ENCODE measurements around the gene TCOF1.

Gene TCOF1

GRCh38 chr5:150341989-150342388 lies 15.5 kb upstream of the TCOF1 start:
- TF ChIP-seq ZNF274 (IDR thresholded peaks at IDR 0.05; ENCODE audit: low read depth, low read length) (no peak), YY1 (IDR thresholded peaks at IDR 0.05; ENCODE audit: insufficient read depth, insufficient read length) (no peak), SUZ12 (IDR thresholded peaks at IDR 0.05; ENCODE audit: extremely low read depth, insufficient read depth, insufficient read length) (no peak)
- peaks cover 2% of the 10 kb centered on the region for H3K4me1 ChIP-seq (ENCODE audit: insufficient read depth, insufficient read length)
- H3K36me3 ChIP-seq (ENCODE audit: insufficient read depth, insufficient read length, low read length) = no peaks in the 10 kb centered on the region
- no peak overlapping the region for H3K9ac ChIP-seq (ENCODE audit: insufficient read length, low read depth)
- H3K4me3 ChIP-seq (ENCODE audit: insufficient read length, low read depth) = no peak overlapping the region
- no peak for DNase-seq (ENCODE audit: low read depth, low spot score)
- no peaks in the 10 kb centered on the region for H3K27me3 ChIP-seq (ENCODE audit: insufficient read depth, insufficient read length)
- no peaks in the 10 kb centered on the region for H3K9me3 ChIP-seq (ENCODE audit: insufficient read depth, low read length)

- no peak for TF ChIP-seq SUZ12 (IDR thresholded peaks at IDR 0.05; ENCODE audit: extremely low read depth, insufficient read depth, insufficient read length)
- Histone ChIP-seq H3K9me3 (ENCODE audit: insufficient read depth, low read length) (no peaks in the 10 kb centered on the region), H3K9ac (ENCODE audit: insufficient read length, low read depth) (no peak overlapping the region), H3K27me3 (ENCODE audit: insufficient read depth, insufficient read length) (no peaks in the 10 kb centered on the region), H3K4me1 (ENCODE audit: insufficient read depth, insufficient read length) (peaks cover 2% of the 10 kb centered on the region), H3K4me3 (ENCODE audit: insufficient read length, low read depth) (no peak overlapping the region), H3K36me3 (ENCODE audit: insufficient read depth, insufficient read length, low read length) (no peaks in the 10 kb centered on the region)
- DNase-seq (ENCODE audit: low read depth, low spot score) = no peak
Observed at GRCh38 chr5:150342583-150342982, 14.9 kb upstream of the TCOF1 start.

- no peaks in the 10 kb centered on the region for H3K27me3 ChIP-seq (ENCODE audit: insufficient read depth, insufficient read length)
- no peaks in the 10 kb centered on the region for H3K9me3 ChIP-seq (ENCODE audit: insufficient read depth, low read length)
- no peak overlapping the region for H3K9ac ChIP-seq (ENCODE audit: insufficient read length, low read depth)
- DNase-seq (ENCODE audit: low read depth, low spot score) = no peak
- H3K36me3 ChIP-seq (ENCODE audit: insufficient read depth, insufficient read length, low read length) = no peaks in the 10 kb centered on the region
- H3K4me3 ChIP-seq (ENCODE audit: insufficient read length, low read depth) = no peak overlapping the region
- TF ChIP-seq SUZ12 (IDR thresholded peaks at IDR 0.05; ENCODE audit: extremely low read depth, insufficient read depth, insufficient read length) = no peak
- H3K4me1 ChIP-seq (ENCODE audit: insufficient read depth, insufficient read length) = no peaks in the 10 kb centered on the region
Observed at GRCh38 chr5:150343994-150344631, 13.4 kb upstream of the TCOF1 start.

- TF ChIP-seq SUZ12 (IDR thresholded peaks at IDR 0.05; ENCODE audit: extremely low read depth, insufficient read depth, insufficient read length) (no peak), YY1 (IDR thresholded peaks at IDR 0.05; ENCODE audit: insufficient read depth, insufficient read length) (no peak), ZNF274 (IDR thresholded peaks at IDR 0.05; ENCODE audit: low read depth, low read length) (no peak)
- Histone ChIP-seq H3K4me1 (ENCODE audit: insufficient read depth, insufficient read length) (no peaks in the 10 kb centered on the region), H3K9me3 (ENCODE audit: insufficient read depth, low read length) (no peaks in the 10 kb centered on the region), H3K27me3 (ENCODE audit: insufficient read depth, insufficient read length) (no peaks in the 10 kb centered on the region), H3K4me3 (ENCODE audit: insufficient read length, low read depth) (no peak overlapping the region), H3K9ac (ENCODE audit: insufficient read length, low read depth) (no peak overlapping the region), H3K36me3 (ENCODE audit: insufficient read depth, insufficient read length, low read length) (no peaks in the 10 kb centered on the region)
- no peak for DNase-seq (ENCODE audit: low read depth, low spot score)
Observed at GRCh38 chr5:150345716-150346115, 11.8 kb upstream of the TCOF1 start.

GRCh38 chr5:150346592-150346991 lies 10.9 kb upstream of the TCOF1 start:
- Histone ChIP-seq H3K9me3 (ENCODE audit: insufficient read depth, low read length) (no peaks in the 10 kb centered on the region), H3K9ac (ENCODE audit: insufficient read length, low read depth) (no peak overlapping the region), H3K27me3 (ENCODE audit: insufficient read depth, insufficient read length) (no peaks in the 10 kb centered on the region), H3K4me1 (ENCODE audit: insufficient read depth, insufficient read length) (peaks cover 2% of the 10 kb centered on the region), H3K4me3 (ENCODE audit: insufficient read length, low read depth) (no peak overlapping the region), H3K36me3 (ENCODE audit: insufficient read depth, insufficient read length, low read length) (no peaks in the 10 kb centered on the region)
- no peak for TF ChIP-seq ZNF274 (IDR thresholded peaks at IDR 0.05; ENCODE audit: low read depth, low read length)
- no peak for TF ChIP-seq YY1 (IDR thresholded peaks at IDR 0.05; ENCODE audit: insufficient read depth, insufficient read length)
- no peak for TF ChIP-seq SUZ12 (IDR thresholded peaks at IDR 0.05; ENCODE audit: extremely low read depth, insufficient read depth, insufficient read length)
- DNase-seq (ENCODE audit: low read depth, low spot score) = no peak

GRCh38 chr5:150347003-150347402 lies 10.5 kb upstream of the TCOF1 start:
- DNase-seq (ENCODE audit: low read depth, low spot score) = no peak
- no peaks in the 10 kb centered on the region for H3K36me3 ChIP-seq (ENCODE audit: insufficient read depth, insufficient read length, low read length)
- H3K9ac ChIP-seq (ENCODE audit: insufficient read length, low read depth) = no peak overlapping the region
- TF ChIP-seq ZNF274 (IDR thresholded peaks at IDR 0.05; ENCODE audit: low read depth, low read length) = no peak
- TF ChIP-seq YY1 (IDR thresholded peaks at IDR 0.05; ENCODE audit: insufficient read depth, insufficient read length) = no peak
- no peak for TF ChIP-seq SUZ12 (IDR thresholded peaks at IDR 0.05; ENCODE audit: extremely low read depth, insufficient read depth, insufficient read length)
- H3K27me3 ChIP-seq (ENCODE audit: insufficient read depth, insufficient read length) = no peaks in the 10 kb centered on the region
- H3K4me3 ChIP-seq (ENCODE audit: insufficient read length, low read depth) = no peak overlapping the region
- no peaks in the 10 kb centered on the region for H3K9me3 ChIP-seq (ENCODE audit: insufficient read depth, low read length)
- H3K4me1 ChIP-seq (ENCODE audit: insufficient read depth, insufficient read length) = peaks cover 2% of the 10 kb centered on the region

GRCh38 chr5:150347451-150347850 lies 10.0 kb upstream of the TCOF1 start:
- Histone ChIP-seq H3K9ac (ENCODE audit: insufficient read length, low read depth) (no peak overlapping the region), H3K9me3 (ENCODE audit: insufficient read depth, low read length) (no peaks in the 10 kb centered on the region), H3K4me1 (ENCODE audit: insufficient read depth, insufficient read length) (peaks cover 2% of the 10 kb centered on the region), H3K36me3 (ENCODE audit: insufficient read depth, insufficient read length, low read length) (no peaks in the 10 kb centered on the region), H3K27me3 (ENCODE audit: insufficient read depth, insufficient read length) (no peaks in the 10 kb centered on the region), H3K4me3 (ENCODE audit: insufficient read length, low read depth) (no peak overlapping the region)
- TF ChIP-seq SUZ12 (IDR thresholded peaks at IDR 0.05; ENCODE audit: extremely low read depth, insufficient read depth, insufficient read length) (no peak), ZNF274 (IDR thresholded peaks at IDR 0.05; ENCODE audit: low read depth, low read length) (no peak), YY1 (IDR thresholded peaks at IDR 0.05; ENCODE audit: insufficient read depth, insufficient read length) (no peak)
- DNase-seq (ENCODE audit: low read depth, low spot score) = no peak
